Panc1 (cell line): ENCODE measurements around the gene SMC2. TPM values are rescaled to one million over a fixed set of nuclear protein-coding genes. Genes with fewer than 3 reads are reported as not detected.

ENCODE experiments used
- ATAC-seq: fragments of 200-7000 bp; cut with Tn5 transposase; 2 replicates; pipeline ENCODE4 v1.9.1; 2020; ENCODE audit warnings: mild to moderate bottlenecking, moderate library complexity
- BruUV-seq: library from RNA; stranded (reverse); fragments of 400-500 nt; replicated peaks from 2 replicates; lab custom pipeline; 2021; lab: Mats Ljungman, UMichigan
- CTCF ChIA-PET: fragments of 300-600 bp; sonication (Branson Sonifier 250); formaldehyde crosslinking; loops from one replicate; lab custom pipeline; 2022; ENCODE audit warnings: antibody characterized with exemption; lab: Charles Lee
- POLR2A ChIA-PET: fragments of 300-600 bp; sonication (Branson Sonifier 250); formaldehyde crosslinking; loops from one replicate; lab custom pipeline; 2022; ENCODE audit warnings: antibody characterized with exemption; lab: Charles Lee
- DNase-seq: peaks from one replicate; pipeline ENCODE4 v3.0.0-alpha.2; 2010; ENCODE audit warnings: low read depth, low spot score
- H3K27ac ChIP-seq: 2 replicates; pipeline ENCODE4 v1.5.1; 2011; ENCODE audit warnings: mild to moderate bottlenecking, low read length, inconsistent platforms
- H3K27me3 ChIP-seq: fragments of 200-500 bp; sonication (Bioruptor generic); 2 replicates; pipeline ENCODE4 v1.6.0; 2014; ENCODE audit warnings: low read length, inconsistent platforms; ENCODE audit not compliant: control insufficient read depth, insufficient read depth
- H3K36me3 ChIP-seq: fragments of 200-500 bp; sonication (Bioruptor generic); 2 replicates; pipeline ENCODE4 v1.5.1; 2014; ENCODE audit warnings: inconsistent platforms, mild to moderate bottlenecking, low read length, moderate library complexity; ENCODE audit not compliant: control insufficient read depth, insufficient read depth
- H3K4me1 ChIP-seq: 2 replicates; pipeline ENCODE4 v1.5.1; 2011; ENCODE audit warnings: inconsistent platforms, mild to moderate bottlenecking, low read length, moderate library complexity; ENCODE audit not compliant: control insufficient read depth, insufficient read depth
- H3K4me3 ChIP-seq, 2 experiments: 2 replicates each; pipeline ENCODE4 v1.5.1; 2011 to 2012; ENCODE audit warnings: low read depth in 2 of 2, low read length in 2 of 2, mild to moderate bottlenecking in 2 of 2, inconsistent platforms in 1 of 2, moderate library complexity in 1 of 2
- H3K9me3 ChIP-seq: fragments of 200-500 bp; sonication (Bioruptor generic); 2 replicates; pipeline ENCODE4 v1.5.1; 2014; ENCODE audit warnings: low read depth, mild to moderate bottlenecking, inconsistent platforms, low read length, moderate library complexity; ENCODE audit not compliant: control insufficient read depth, insufficient read depth
- POLR2AphosphoS5 ChIP-seq: IDR thresholded peaks from 2 replicates; pipeline ENCODE4 v1.6.1; 2012; ENCODE audit warnings: mild to moderate bottlenecking, low read depth, low read length, moderate library complexity
- SIN3A ChIP-seq: IDR thresholded peaks from 2 replicates; pipeline ENCODE4 v1.6.1; 2012; ENCODE audit warnings: low read depth, mild to moderate bottlenecking, low read length, moderate library complexity, borderline replicate concordance; ENCODE audit not compliant: insufficient read depth
- TCF7L2 ChIP-seq: IDR thresholded peaks from 2 replicates; pipeline ENCODE4 v1.6.1; 2011; ENCODE audit warnings: mild to moderate bottlenecking, low read depth, low read length, inconsistent platforms
- in situ Hi-C: cut with HindIII; loops from 2 replicates; pipeline ENCODE4 v1.10.0; 2016; ENCODE audit warnings: low sequenced_read_pairs, low pct_unique_long_range_greater_than_20kb
- intact Hi-C: fragments of 100-400 bp; cut with micrococcal nuclease; formaldehyde crosslinking; loops from one replicate; pipeline ENCODE4 v1.10.0; 2022; ENCODE audit not compliant: unreplicated experiment
- total RNA-seq: library from RNA; stranded (reverse); gene quantifications from one replicate; pipeline ENCODE4 v1.2.1, GENCODE V29; 2021; ENCODE audit not compliant: unreplicated experiment
- TF ChIP-seq, protein P1 (sequence below): fragments of 450-650 bp; IDR thresholded peaks from 2 replicates; pipeline ENCODE4 v1.5.1; 2017; ENCODE audit warnings: mild to moderate bottlenecking
- TF ChIP-seq, protein P2 (sequence below), 2 experiments: IDR thresholded peaks; 2 replicates each; pipeline ENCODE4 v1.6.1; 2011 to 2012; ENCODE audit warnings: low read depth in 2 of 2, control low read depth in 1 of 2, low read length in 1 of 2, mild to moderate bottlenecking in 1 of 2, moderate library complexity in 1 of 2; ENCODE audit not compliant: insufficient read depth in 1 of 2

SMC2 gene
- total RNA-seq, 1 experiment from 2014 or later, result 25.3 TPM

DNA sequence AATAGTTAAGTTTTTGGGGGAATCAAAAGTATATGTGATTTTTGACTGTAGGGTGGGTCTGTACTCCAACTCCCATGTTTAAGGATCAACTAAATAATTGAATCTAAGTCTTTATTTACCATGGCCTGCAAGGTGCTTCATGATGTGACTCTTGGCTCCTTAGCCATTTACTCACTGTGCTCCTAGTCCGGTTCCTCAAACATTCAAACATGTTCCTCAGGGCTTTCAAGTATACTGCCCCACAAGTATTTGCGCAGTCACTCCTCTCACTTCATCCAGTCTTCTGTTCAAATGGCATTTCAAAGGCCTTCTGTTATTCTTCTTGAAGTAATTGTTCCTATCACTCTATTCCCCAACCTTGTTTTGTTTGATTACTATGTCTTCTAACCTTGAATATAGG lies 16.4 kb downstream of the SMC2 start:
- POLR2A ChIA-PET, result no interaction called here
- in situ Hi-C loops, result no loop called here
- CTCF ChIA-PET, result no interaction called here

DNA sequence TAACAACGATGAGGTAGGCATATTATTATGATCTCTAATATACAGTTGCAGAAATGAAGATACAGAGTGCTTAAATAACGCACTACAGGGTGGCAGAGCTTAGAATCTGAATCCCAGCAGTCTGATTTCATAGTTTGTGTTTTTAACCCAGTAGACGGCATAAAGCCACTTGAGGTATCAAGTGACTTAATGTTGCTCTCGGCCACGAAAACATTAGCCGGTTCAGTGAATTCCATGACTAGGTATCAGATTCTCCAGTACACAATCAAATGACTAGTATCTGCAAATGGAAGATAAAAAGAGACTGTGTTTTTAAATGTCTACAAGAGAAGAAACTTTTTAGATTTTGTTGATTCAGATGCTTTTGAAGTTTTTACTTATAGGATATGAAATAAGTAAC lies 24.8 kb downstream of the SMC2 start:
- in situ Hi-C loops (no loop called here), intact Hi-C loops (no loop called here)
- Histone ChIP-seq H3K27ac (no peak overlapping the region), H3K4me1 (no peaks in the 10 kb centered on the region), H3K9me3 (no peaks in the 10 kb centered on the region), H3K27me3 (no peaks in the 10 kb centered on the region), H3K36me3 (peaks cover 9% of the 10 kb centered on the region; the same call in 1 of the 2 replicates), H3K4me3 (no peak overlapping the region)
- ChIA-PET CTCF (no interaction called here), POLR2A (no interaction called here)
- ATAC-seq (no peak), DNase-seq (no peak)
- no TSS peak for BruUV-seq
- TF ChIP-seq SIN3A (no peak), TCF7L2 (no peak), POLR2AphosphoS5 (no peak)
- TF ChIP-seq, protein P1, sequence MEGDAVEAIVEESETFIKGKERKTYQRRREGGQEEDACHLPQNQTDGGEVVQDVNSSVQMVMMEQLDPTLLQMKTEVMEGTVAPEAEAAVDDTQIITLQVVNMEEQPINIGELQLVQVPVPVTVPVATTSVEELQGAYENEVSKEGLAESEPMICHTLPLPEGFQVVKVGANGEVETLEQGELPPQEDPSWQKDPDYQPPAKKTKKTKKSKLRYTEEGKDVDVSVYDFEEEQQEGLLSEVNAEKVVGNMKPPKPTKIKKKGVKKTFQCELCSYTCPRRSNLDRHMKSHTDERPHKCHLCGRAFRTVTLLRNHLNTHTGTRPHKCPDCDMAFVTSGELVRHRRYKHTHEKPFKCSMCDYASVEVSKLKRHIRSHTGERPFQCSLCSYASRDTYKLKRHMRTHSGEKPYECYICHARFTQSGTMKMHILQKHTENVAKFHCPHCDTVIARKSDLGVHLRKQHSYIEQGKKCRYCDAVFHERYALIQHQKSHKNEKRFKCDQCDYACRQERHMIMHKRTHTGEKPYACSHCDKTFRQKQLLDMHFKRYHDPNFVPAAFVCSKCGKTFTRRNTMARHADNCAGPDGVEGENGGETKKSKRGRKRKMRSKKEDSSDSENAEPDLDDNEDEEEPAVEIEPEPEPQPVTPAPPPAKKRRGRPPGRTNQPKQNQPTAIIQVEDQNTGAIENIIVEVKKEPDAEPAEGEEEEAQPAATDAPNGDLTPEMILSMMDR, result no peak
- TF ChIP-seq, protein P2, sequence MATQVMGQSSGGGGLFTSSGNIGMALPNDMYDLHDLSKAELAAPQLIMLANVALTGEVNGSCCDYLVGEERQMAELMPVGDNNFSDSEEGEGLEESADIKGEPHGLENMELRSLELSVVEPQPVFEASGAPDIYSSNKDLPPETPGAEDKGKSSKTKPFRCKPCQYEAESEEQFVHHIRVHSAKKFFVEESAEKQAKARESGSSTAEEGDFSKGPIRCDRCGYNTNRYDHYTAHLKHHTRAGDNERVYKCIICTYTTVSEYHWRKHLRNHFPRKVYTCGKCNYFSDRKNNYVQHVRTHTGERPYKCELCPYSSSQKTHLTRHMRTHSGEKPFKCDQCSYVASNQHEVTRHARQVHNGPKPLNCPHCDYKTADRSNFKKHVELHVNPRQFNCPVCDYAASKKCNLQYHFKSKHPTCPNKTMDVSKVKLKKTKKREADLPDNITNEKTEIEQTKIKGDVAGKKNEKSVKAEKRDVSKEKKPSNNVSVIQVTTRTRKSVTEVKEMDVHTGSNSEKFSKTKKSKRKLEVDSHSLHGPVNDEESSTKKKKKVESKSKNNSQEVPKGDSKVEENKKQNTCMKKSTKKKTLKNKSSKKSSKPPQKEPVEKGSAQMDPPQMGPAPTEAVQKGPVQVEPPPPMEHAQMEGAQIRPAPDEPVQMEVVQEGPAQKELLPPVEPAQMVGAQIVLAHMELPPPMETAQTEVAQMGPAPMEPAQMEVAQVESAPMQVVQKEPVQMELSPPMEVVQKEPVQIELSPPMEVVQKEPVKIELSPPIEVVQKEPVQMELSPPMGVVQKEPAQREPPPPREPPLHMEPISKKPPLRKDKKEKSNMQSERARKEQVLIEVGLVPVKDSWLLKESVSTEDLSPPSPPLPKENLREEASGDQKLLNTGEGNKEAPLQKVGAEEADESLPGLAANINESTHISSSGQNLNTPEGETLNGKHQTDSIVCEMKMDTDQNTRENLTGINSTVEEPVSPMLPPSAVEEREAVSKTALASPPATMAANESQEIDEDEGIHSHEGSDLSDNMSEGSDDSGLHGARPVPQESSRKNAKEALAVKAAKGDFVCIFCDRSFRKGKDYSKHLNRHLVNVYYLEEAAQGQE (IDR thresholded peaks at IDR 0.05; ENCODE audit: insufficient read depth in 1 of 2, low read depth in 2 of 2, low read length in 1 of 2), result no peak

More for the DNA sequence above, 16.4 kb downstream of the SMC2 start:
- Histone ChIP-seq H3K4me3 (no peak overlapping the region), H3K36me3 (peaks cover 4% of the 10 kb centered on the region; the same call in 1 of the 2 replicates), H3K27me3 (no peaks in the 10 kb centered on the region), H3K4me1 (no peaks in the 10 kb centered on the region), H3K9me3 (no peaks in the 10 kb centered on the region), H3K27ac (no peak overlapping the region)
- no TSS peak for BruUV-seq
- no peak for DNase-seq
- TF ChIP-seq SIN3A, result no peak
- TF ChIP-seq, protein P2 (IDR thresholded peaks at IDR 0.05; ENCODE audit: insufficient read depth in 1 of 2, low read depth in 2 of 2, low read length in 1 of 2), result no peak
- TF ChIP-seq POLR2AphosphoS5, result no peak
- TF ChIP-seq TCF7L2, result no peak
- TF ChIP-seq, protein P1, result no peak
- no peak for ATAC-seq
- intact Hi-C loops, result no loop called here
